Neutrophil (primary cell): ENCODE data around the gene HNRNPAB.

Experiments
- H3K27ac ChIP-seq: fragments of 200-600 bp; sonication (generic); 2 replicates; pipeline ENCODE4 v1.5.1; 2016; ENCODE audit warnings: mild to moderate bottlenecking, moderate library complexity
- H3K27me3 ChIP-seq: fragments of 200-600 bp; sonication (generic); 2 replicates; pipeline ENCODE4 v1.6.0; 2016; ENCODE audit warnings: mild to moderate bottlenecking
- H3K36me3 ChIP-seq: fragments of 200-600 bp; sonication (generic); 2 replicates; pipeline ENCODE4 v1.5.1; 2017
- H3K4me1 ChIP-seq, 2 experiments: fragments of 200-600 bp in 1 of 2; sonication (generic) in 1 of 2; 1 replicate in 1 of 2; 2 replicates in 1 of 2; pipeline versions ENCODE4 v1.5.1 to v1.6.1; 2013 to 2016; ENCODE audit warnings: low read depth in 1 of 2, low read length in 1 of 2, mild to moderate bottlenecking in 1 of 2, moderate library complexity in 1 of 2; ENCODE audit not compliant: control insufficient read depth in 1 of 2, insufficient read depth in 1 of 2
- H3K4me3 ChIP-seq, 2 experiments: fragments of 200-600 bp in 1 of 2; sonication (generic) in 1 of 2; 1 replicate in 1 of 2; 2 replicates in 1 of 2; pipeline ENCODE4 v1.5.1; 2013 to 2016; ENCODE audit warnings: low read depth in 1 of 2, low read length in 1 of 2, mild to moderate bottlenecking in 1 of 2, moderate library complexity in 1 of 2
- H3K9me3 ChIP-seq: fragments of 200-600 bp; sonication (generic); 2 replicates; pipeline ENCODE4 v1.5.1; 2016
- CTCF ChIP-seq: fragments of 200-600 bp; sonication (generic); IDR thresholded peaks from 2 replicates; pipeline ENCODE4 v1.5.1; 2016; ENCODE audit warnings: antibody characterized with exemption

Gene HNRNPAB

GRCh38 chr5:178216779-178217178, 12.4 kb downstream of the HNRNPAB start:
- Histone ChIP-seq H3K4me1 (peaks cover 54 to 60% of the 10 kb centered on the region in 2 experiments), H3K4me3 (peak overlapping the region; percentile 36 to 44), H3K27me3 (no peaks in the 10 kb centered on the region), H3K9me3 (no peaks in the 10 kb centered on the region), H3K27ac (peak overlapping the region; percentile 82), H3K36me3 (peaks cover 52% of the 10 kb centered on the region)
- no peak for TF ChIP-seq CTCF

GRCh38 chr5:178218237-178218776, 14.0 kb downstream of the HNRNPAB start:
- peak overlapping the region; percentile 9 for H3K27ac ChIP-seq
- H3K36me3 ChIP-seq, result peaks cover 52% of the 10 kb centered on the region
- H3K9me3 ChIP-seq, result no peaks in the 10 kb centered on the region
- H3K27me3 ChIP-seq, result no peaks in the 10 kb centered on the region
- H3K4me3 ChIP-seq, result no peak overlapping the region
- TF ChIP-seq CTCF, result no peak
- peaks cover 59% of the 10 kb centered on the region in 2 experiments for H3K4me1 ChIP-seq

GRCh38 chr5:178218827-178219226, 14.5 kb downstream of the HNRNPAB start:
- Histone ChIP-seq H3K36me3 (peaks cover 52% of the 10 kb centered on the region), H3K9me3 (no peaks in the 10 kb centered on the region), H3K27me3 (no peaks in the 10 kb centered on the region), H3K4me3 (no peak overlapping the region), H3K27ac (no peak overlapping the region), H3K4me1 (peaks cover 54 to 55% of the 10 kb centered on the region in 2 experiments)
- TF ChIP-seq CTCF, result no peak

- no peak overlapping the region for H3K4me3 ChIP-seq
- peaks cover 65% of the 10 kb centered on the region for H3K36me3 ChIP-seq
- no peak for TF ChIP-seq CTCF
- no peaks in the 10 kb centered on the region for H3K9me3 ChIP-seq
- peak overlapping the region; percentile 74 for H3K27ac ChIP-seq
- peaks cover 30 to 31% of the 10 kb centered on the region in 2 experiments for H3K4me1 ChIP-seq
- H3K27me3 ChIP-seq, result no peaks in the 10 kb centered on the region
Measured at GRCh38 chr5:178221282-178221681, 16.9 kb downstream of the HNRNPAB start.

GRCh38 chr5:178221853-178222252, 17.5 kb downstream of the HNRNPAB start:
- Histone ChIP-seq H3K9me3 (no peaks in the 10 kb centered on the region), H3K27me3 (no peaks in the 10 kb centered on the region), H3K4me1 (peaks cover 24 to 25% of the 10 kb centered on the region in 2 experiments), H3K27ac (peak overlapping the region; percentile 74), H3K36me3 (peaks cover 71% of the 10 kb centered on the region), H3K4me3 (no peak overlapping the region)
- no peak for TF ChIP-seq CTCF

GRCh38 chr5:178222292-178222691, 18.0 kb downstream of the HNRNPAB start:
- Histone ChIP-seq H3K27ac (peak overlapping the region; percentile 74), H3K9me3 (no peaks in the 10 kb centered on the region), H3K4me3 (no peak overlapping the region), H3K36me3 (peaks cover 76% of the 10 kb centered on the region), H3K4me1 (peaks cover 20 to 21% of the 10 kb centered on the region in 2 experiments), H3K27me3 (no peaks in the 10 kb centered on the region)
- TF ChIP-seq CTCF, result no peak
